Omental fat pad (tissue), 4 donors: ENCODE measurements around the gene MS4A5. TPM values are rescaled to one million over a fixed set of nuclear protein-coding genes. Genes with fewer than 3 reads are reported as not detected.

Experiments
- ATAC-seq: fragments of 150-250 bp; one replicate; pipeline ENCODE4 v1.9.1; 2016; ENCODE audit warnings: mild to moderate bottlenecking, moderate library complexity; ENCODE audit not compliant: low FRiP score
- DNase-seq: peaks from one replicate; pipeline ENCODE4 v3.0.0-alpha.2; 2019; ENCODE audit warnings: low spot score
- total RNA-seq, 4 donors: library from RNA; depleted of rRNA; stranded (reverse); fragments of >200 nt; gene quantifications; one replicate each; pipeline ENCODE4 v1.1.0, GENCODE V29; 2016
- TF ChIP-seq, protein P1 (sequence below), 3 donors: fragments of 450-650 bp; IDR thresholded peaks; one replicate each; pipeline ENCODE4 v1.5.1; 2016 to 2017; ENCODE audit warnings: antibody characterized with exemption in 3 of 3, mild to moderate bottlenecking in 3 of 3, moderate library complexity in 2 of 3

Gene MS4A5
- total RNA-seq, 4 donors from 2014 or later = not detected

DNA sequence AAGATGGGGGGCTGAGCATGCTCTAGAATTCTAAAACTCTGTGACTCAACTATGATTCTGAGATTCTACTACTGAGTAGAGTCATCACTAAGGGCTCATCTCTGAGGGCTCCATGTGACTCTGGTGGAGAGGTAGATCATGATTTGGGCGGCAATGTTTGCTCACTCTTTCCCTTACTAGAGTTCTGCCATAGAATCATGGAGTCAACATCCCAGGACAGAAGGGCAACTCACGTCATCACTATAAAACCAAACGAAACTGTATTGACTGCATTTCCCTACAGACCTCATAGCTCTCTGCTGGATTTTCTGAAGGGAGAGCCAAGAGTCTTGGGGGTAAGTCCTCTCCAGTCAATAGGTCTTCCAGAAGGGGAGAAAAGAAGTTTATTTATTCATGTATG is 33.0 kb upstream of the MS4A5 start, which contains the start of gene MS4A14:
TSS of gene MS4A14 (plus strand) at position 78 of the 400 bp plus-strand sequence. CDS start at position 198, 120 bp downstream.
- TF ChIP-seq, protein P1, sequence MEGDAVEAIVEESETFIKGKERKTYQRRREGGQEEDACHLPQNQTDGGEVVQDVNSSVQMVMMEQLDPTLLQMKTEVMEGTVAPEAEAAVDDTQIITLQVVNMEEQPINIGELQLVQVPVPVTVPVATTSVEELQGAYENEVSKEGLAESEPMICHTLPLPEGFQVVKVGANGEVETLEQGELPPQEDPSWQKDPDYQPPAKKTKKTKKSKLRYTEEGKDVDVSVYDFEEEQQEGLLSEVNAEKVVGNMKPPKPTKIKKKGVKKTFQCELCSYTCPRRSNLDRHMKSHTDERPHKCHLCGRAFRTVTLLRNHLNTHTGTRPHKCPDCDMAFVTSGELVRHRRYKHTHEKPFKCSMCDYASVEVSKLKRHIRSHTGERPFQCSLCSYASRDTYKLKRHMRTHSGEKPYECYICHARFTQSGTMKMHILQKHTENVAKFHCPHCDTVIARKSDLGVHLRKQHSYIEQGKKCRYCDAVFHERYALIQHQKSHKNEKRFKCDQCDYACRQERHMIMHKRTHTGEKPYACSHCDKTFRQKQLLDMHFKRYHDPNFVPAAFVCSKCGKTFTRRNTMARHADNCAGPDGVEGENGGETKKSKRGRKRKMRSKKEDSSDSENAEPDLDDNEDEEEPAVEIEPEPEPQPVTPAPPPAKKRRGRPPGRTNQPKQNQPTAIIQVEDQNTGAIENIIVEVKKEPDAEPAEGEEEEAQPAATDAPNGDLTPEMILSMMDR (IDR thresholded peaks at IDR 0.05) = no peak
- no peak for ATAC-seq
- no peak for DNase-seq

DNA sequence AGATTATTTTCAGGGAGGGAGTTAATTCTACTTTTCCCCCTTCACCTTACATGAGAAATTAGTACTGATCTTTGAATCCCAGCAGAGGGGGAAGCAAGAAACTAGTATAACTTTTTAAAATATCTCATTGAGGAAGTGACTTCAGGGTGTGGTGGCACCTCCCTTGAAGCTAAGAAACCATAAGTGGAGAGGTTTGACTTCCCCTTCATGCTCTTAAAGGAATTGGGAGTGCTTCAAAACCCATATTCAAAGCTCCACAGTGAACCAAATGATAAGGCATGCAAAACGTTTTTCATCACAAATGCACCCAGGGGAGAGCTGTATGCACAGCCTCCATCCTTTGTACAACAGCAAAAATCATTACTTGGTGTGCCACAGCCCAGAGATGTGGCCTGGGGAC is 32.6 kb upstream of the MS4A5 start:
- TF ChIP-seq, protein P1 (IDR thresholded peaks at IDR 0.05) = no peak
- ATAC-seq = no peak
- no peak for DNase-seq

DNA sequence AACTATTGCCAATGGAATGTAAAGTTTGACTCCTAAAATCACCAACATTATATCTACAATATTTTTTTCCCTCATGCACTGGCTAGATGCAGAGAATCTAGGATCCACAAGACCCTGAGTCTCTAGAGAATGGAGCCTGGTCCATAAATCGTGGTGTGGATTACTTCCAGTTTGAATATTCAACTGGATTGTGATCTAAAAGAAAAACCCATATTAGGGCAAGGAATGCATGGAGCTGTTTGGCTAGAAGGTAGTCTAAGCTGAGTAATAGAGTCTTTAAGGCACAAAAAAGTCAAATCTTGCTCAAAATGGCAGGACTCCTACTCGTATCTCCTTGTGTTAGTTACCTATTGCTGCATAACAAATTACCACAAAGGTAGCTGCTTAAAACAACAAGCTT is 9.4 kb upstream of the MS4A5 start:
- ATAC-seq (no peak), DNase-seq (no peak)
- TF ChIP-seq, protein P1 (IDR thresholded peaks at IDR 0.05) = no peak

DNA sequence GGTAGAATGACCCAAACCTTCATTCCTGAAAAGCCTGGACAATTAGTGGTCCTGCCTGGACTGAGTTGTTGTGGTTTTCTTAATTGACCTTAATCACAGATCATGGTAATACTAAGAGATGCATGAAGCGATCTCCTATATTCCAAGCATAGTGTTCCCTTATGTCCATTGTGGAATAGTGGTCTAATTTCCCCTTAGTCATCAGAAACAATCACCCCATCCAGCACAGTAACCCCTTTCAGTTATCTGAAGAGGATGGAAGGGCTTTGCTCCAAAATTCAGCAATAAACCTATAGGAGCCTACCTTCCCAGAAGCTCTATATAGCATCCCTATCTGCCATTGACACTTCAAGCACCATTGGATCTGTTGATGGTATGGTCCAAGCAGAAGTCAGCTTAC is 6.8 kb upstream of the MS4A5 start:
- ATAC-seq (no peak), DNase-seq (no peak)
- TF ChIP-seq, protein P1 (IDR thresholded peaks at IDR 0.05) = no peak

DNA sequence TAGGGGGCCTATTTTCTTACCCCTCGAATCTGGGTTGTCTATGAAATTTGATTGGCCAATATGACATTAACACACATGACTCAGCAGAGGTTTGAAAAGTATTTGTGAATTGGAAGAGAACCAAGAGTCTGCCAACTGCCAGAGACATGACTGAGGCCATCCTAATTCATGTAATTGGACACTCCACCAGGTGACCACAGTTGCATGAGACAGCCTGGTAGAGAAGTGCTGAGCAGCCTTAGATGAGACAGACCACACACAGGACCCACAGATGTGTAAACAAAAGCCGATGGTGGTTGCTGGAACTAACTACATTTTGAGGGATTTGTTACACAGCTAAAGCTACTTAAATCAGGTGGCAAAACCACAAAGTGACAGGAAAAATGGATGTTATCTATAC is 855 bp upstream of the MS4A5 start:
- ATAC-seq = no peak
- TF ChIP-seq, protein P1 (IDR thresholded peaks at IDR 0.05) = no peak
- DNase-seq = no peak

DNA sequence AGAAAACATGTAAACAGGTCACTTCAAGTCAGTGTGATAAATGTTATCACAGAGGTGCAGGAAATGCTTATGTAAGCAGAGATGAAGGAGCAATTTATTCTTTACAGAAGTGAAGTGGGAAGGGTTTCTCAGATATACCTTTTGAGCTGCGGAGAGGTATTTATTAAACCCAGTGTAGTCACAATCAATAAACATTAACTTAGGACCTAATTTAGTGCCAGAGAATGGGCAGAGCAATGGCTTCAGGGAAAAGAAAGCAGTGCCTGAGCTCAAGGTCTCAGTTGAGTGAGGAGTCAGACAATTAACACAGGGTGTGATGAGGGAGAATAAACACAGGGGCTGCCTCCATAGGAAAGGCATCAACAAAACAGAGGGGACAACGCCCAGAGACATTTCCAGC is 1.9 kb downstream of the MS4A5 start:
- DNase-seq = no peak
- TF ChIP-seq, protein P1 (IDR thresholded peaks at IDR 0.05) = no peak
- no peak for ATAC-seq

DNA sequence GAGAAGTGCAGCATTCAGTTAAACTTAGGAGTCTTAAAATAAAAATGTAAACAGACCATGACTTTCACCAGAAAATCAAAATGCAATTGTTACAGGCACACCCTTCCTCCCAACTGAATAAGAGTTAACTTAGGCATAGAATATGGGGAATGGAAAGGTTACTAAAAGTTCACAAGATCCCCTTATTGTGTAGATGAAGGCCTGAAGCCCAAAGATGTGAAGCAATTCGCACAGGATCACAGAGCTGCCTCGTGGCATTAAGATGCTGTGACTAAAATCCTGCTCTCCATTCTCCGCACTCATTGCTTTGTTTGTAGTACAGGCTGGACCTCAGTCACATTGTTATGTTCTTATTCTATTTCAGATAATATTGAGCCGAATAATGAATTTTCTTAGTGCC is 4.0 kb downstream of the MS4A5 start:
- TF ChIP-seq, protein P1 (IDR thresholded peaks at IDR 0.05) = no peak
- no peak for ATAC-seq
- DNase-seq = no peak
